DND-41 (cell line): ENCODE results near the gene CABLES2.
A peak's percentile ranks its signal among the peaks of the same experiment; 100 is the strongest.

Source experiments
- ATAC-seq: fragments of 200-7000 bp; cut with Tn5 transposase; 3 replicates; pipeline ENCODE4 v1.9.1; 2021; ENCODE audit warnings: low read depth; ENCODE audit not compliant: insufficient read depth
- DNase-seq: peaks from one replicate; pipeline ENCODE4 v3.0.0-alpha.2; 2020
- H2AFZ ChIP-seq: 2 replicates; pipeline ENCODE4 v1.6.0; 2012; ENCODE audit warnings: low read depth, low read length
- H3K27ac ChIP-seq: 2 replicates; pipeline ENCODE4 v1.5.1; 2012; ENCODE audit warnings: low read length, inconsistent platforms
- H3K27me3 ChIP-seq: fragments of 200-600 bp; sonication (generic); 2 replicates; pipeline ENCODE4 v1.6.0; 2012; ENCODE audit warnings: low read length, mild to moderate bottlenecking, inconsistent platforms; ENCODE audit not compliant: insufficient read depth, poor library complexity
- H3K36me3 ChIP-seq: 2 replicates; pipeline ENCODE4 v1.5.1; 2012; ENCODE audit warnings: low read length, inconsistent platforms; ENCODE audit not compliant: insufficient read depth
- H3K4me1 ChIP-seq: 2 replicates; pipeline ENCODE4 v1.5.1; 2012; ENCODE audit warnings: mild to moderate bottlenecking, low read length; ENCODE audit not compliant: insufficient read depth
- H3K4me2 ChIP-seq: 2 replicates; pipeline ENCODE4 v1.6.0; 2012; ENCODE audit warnings: mild to moderate bottlenecking, moderate library complexity, low read length, inconsistent platforms; ENCODE audit not compliant: insufficient read depth
- H3K4me3 ChIP-seq, 2 experiments: fragments of 200-600 bp in 1 of 2; shearing (Covaris generic) in 1 of 2; 2 replicates each; pipeline ENCODE4 v1.5.1; 2012 to 2016; ENCODE audit warnings: inconsistent platforms in 2 of 2, low read length in 2 of 2, mild to moderate bottlenecking in 2 of 2, low read depth in 1 of 2, moderate library complexity in 1 of 2
- H3K79me2 ChIP-seq: 2 replicates; pipeline ENCODE4 v1.6.0; 2012; ENCODE audit warnings: low read length, inconsistent platforms; ENCODE audit not compliant: insufficient read depth
- H3K9ac ChIP-seq: 2 replicates; pipeline ENCODE4 v1.6.0; 2012; ENCODE audit warnings: low read depth, mild to moderate bottlenecking, inconsistent platforms, low read length, moderate library complexity
- H3K9me3 ChIP-seq: 2 replicates; pipeline ENCODE4 v1.5.1; 2012; ENCODE audit warnings: low read length, moderate library complexity, mild to moderate bottlenecking, inconsistent platforms; ENCODE audit not compliant: insufficient read depth, severe bottlenecking
- H4K20me1 ChIP-seq: 2 replicates; pipeline ENCODE4 v1.6.0; 2012; ENCODE audit warnings: low read length; ENCODE audit not compliant: insufficient read depth
- EZH2 ChIP-seq: IDR thresholded peaks from 3 replicates; pipeline ENCODE4 v1.6.1; 2012; ENCODE audit warnings: borderline replicate concordance, low read depth, mild to moderate bottlenecking, moderate library complexity, low read length, inconsistent platforms; ENCODE audit not compliant: severe bottlenecking
- TF ChIP-seq, protein P1 (sequence below): IDR thresholded peaks from 2 replicates; pipeline ENCODE4 v1.5.1; 2012; ENCODE audit warnings: borderline replicate concordance, low read length, moderate library complexity, mild to moderate bottlenecking; ENCODE audit not compliant: poor library complexity, severe bottlenecking; ENCODE audit errors: extremely low read depth

Gene CABLES2

DNA sequence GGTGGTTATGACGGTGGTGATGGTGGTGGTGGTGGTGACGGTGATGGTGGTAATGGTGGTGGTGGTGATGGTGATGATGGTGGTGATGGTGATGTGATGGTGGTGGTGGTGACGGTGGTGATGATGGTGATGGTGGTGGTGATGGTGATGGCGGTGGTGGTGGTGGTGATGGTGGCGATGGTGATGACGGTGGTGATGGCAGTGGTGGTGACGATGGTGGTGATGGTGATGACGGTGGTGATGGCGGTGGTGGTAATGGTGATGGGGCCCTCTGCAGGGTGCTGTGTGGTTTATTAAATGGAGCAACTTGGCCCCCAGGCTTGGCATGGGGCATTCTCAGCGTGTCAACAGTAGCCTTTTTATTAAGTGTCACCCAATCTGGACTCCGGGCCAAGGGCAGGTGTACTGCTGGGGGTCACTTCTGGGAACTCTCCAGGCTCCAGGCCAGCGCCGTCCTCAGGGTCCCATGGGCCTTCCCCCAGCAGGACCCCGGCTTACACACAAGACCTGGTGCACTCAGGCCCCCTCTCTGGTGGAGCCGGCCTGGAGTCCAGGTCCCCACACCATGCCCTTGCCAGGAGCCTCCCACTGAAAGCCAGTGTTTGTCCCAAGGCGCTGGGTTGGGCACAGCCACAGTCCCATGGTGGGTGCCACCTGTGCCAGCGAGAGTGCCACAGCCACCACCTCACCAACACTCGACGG, 8.8 kb downstream of the CABLES2 start:
- no peaks in the 10 kb centered on the region for H3K27me3 ChIP-seq
- peaks cover 7% of the 10 kb centered on the region; the same call in 1 of the 2 replicates for H3K79me2 ChIP-seq
- ATAC-seq: no peak
- H3K4me3 ChIP-seq: no peak overlapping the region
- TF ChIP-seq EZH2: no peak
- TF ChIP-seq, protein P1, sequence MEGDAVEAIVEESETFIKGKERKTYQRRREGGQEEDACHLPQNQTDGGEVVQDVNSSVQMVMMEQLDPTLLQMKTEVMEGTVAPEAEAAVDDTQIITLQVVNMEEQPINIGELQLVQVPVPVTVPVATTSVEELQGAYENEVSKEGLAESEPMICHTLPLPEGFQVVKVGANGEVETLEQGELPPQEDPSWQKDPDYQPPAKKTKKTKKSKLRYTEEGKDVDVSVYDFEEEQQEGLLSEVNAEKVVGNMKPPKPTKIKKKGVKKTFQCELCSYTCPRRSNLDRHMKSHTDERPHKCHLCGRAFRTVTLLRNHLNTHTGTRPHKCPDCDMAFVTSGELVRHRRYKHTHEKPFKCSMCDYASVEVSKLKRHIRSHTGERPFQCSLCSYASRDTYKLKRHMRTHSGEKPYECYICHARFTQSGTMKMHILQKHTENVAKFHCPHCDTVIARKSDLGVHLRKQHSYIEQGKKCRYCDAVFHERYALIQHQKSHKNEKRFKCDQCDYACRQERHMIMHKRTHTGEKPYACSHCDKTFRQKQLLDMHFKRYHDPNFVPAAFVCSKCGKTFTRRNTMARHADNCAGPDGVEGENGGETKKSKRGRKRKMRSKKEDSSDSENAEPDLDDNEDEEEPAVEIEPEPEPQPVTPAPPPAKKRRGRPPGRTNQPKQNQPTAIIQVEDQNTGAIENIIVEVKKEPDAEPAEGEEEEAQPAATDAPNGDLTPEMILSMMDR: no peak
- no peak for DNase-seq
- H4K20me1 ChIP-seq: peaks cover 33% of the 10 kb centered on the region
- H2AFZ ChIP-seq: no peak overlapping the region
- peaks cover 35% of the 10 kb centered on the region for H3K36me3 ChIP-seq
- no peaks in the 10 kb centered on the region for H3K9me3 ChIP-seq
- H3K4me2 ChIP-seq: no peak overlapping the region
- no peak overlapping the region for H3K27ac ChIP-seq
- H3K9ac ChIP-seq: no peak overlapping the region
- no peaks in the 10 kb centered on the region for H3K4me1 ChIP-seq

DNA sequence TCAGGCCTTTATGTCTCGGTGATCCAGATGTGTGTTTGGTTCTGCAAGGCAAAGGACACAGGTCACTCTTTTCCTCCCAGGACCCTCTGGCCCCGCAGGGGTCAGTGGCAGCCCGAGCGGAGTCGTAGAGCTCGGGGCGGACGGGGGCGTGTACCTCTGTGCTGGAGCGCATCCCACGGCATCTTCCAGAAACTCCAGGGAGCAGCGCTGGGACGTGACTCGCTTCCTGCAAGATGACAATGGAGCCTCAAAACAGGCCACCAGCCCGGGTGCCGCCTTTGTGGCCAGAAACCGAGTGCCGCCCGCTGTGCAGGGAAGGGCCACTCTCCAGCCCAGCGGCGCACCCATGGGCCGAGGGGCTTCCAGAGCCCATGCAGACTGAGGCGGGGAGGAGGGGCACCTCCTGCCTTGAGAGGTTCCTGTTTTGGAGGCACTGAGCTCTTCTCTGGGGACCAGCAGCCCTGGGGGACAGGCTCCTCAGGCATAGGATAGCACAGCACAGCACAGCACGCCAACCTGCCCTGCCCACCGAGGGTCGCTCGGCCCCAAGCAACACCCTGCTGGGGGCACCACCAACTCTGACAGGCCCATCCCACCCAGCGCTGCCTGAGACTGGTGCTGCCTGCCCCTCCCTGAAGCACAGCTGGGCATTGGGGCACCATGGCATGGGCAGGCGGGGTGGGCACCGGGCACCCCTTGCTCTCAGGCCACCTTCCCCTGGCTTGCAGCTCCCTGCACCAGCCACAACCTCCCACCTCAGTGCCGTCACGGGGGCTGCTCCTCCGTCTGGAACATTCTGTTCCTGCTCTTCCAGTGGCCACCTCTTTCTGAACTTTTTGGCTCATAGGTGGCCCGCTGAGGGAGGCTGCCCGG, 10.5 kb downstream of the CABLES2 start:
- ATAC-seq (peak; percentile 9; the same call in 1 of the 3 replicates), DNase-seq (no peak)
- Histone ChIP-seq H2AFZ (no peak overlapping the region), H3K9ac (no peak overlapping the region), H3K36me3 (peaks cover 31% of the 10 kb centered on the region), H3K27ac (no peak overlapping the region), H3K27me3 (no peaks in the 10 kb centered on the region), H4K20me1 (peaks cover 29% of the 10 kb centered on the region), H3K9me3 (no peaks in the 10 kb centered on the region), H3K4me3 (no peak overlapping the region), H3K79me2 (0 out of 2 replicates have a peak, but pooled peaks cover 2% of the 10 kb centered on the region), H3K4me1 (no peaks in the 10 kb centered on the region), H3K4me2 (no peak overlapping the region)
- TF ChIP-seq, protein P1: no peak
- TF ChIP-seq EZH2: no peak

DNA sequence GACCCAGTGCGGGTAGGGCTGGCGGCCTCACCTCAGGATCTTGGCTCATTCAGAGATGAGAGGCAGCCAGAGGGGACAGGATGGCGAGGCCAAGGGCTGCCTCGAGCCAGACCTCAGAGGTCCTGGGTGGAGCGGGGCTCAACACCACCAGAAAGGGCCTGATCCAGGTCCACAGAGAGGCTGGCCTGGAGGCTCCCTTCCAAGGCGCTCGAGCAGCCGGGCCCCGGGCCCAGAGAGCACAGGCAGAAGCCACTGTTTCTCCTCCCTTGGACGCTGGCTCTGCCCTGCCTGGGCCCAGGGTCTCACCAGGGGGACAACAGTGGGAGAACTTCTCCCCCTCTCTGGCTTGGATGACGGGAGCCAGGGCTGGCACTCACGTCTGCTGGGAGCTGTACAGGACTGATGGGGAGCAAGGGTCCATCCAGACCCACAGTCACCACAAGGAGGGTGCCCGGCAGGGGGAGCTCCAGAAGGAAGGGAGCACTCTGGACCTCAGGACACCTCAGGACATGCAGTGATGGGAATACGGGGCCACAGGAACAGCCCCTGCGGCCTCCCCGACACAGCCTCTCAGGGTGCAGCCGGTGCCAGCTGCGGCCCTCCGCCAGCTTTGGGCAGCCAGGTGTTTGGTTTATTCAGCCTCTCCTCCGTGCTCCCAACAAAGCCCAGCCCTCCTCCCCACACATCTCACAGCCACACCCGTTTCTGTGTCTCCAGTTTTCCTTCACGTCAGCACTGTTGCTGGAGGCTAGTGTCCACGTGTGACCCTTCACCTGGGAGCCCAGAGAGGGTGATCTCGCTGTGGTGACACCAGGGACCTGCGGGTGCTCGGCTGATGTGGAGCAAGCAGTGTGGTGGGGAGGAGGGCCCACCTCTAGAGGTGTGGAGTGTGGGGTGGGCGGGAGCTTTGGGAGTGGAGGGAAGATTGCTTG, 11.5 kb downstream of the CABLES2 start:
- Histone ChIP-seq H4K20me1 (peaks cover 27% of the 10 kb centered on the region), H3K4me2 (no peak overlapping the region), H3K36me3 (peaks cover 35% of the 10 kb centered on the region), H2AFZ (no peak overlapping the region), H3K79me2 (no peaks in the 10 kb centered on the region; the same call in 1 of the 2 replicates), H3K4me3 (no peak overlapping the region), H3K9ac (no peak overlapping the region), H3K27me3 (no peaks in the 10 kb centered on the region), H3K4me1 (no peaks in the 10 kb centered on the region), H3K27ac (no peak overlapping the region), H3K9me3 (no peaks in the 10 kb centered on the region)
- DNase-seq: no peak
- TF ChIP-seq, protein P1: no peak
- no peak for TF ChIP-seq EZH2
- no peak for ATAC-seq
